ENCODE results near the gene PRKAR2B.
"Not testable (repeated sequence)": the region's sequence is repeated elsewhere in the genome, so short reads cannot be mapped to it uniquely, and the experiment has no call there.

- TF ChIP-seq CTCF (IDR thresholded peaks at IDR 0.05); ZFX (IDR thresholded peaks at IDR 0.05; ENCODE audit: borderline replicate concordance): not testable (repeated sequence)
Measured at GRCh38 chr7:107041764-107042163, 2.7 kb upstream of the PRKAR2B start.
